ENCODE results near the gene ZNF146. TPM values are rescaled to one million over a fixed set of nuclear protein-coding genes. Genes with fewer than 3 reads are reported as not detected.

Gene ZNF146
- total RNA-seq, 1 donor, result 107 TPM

DNA sequence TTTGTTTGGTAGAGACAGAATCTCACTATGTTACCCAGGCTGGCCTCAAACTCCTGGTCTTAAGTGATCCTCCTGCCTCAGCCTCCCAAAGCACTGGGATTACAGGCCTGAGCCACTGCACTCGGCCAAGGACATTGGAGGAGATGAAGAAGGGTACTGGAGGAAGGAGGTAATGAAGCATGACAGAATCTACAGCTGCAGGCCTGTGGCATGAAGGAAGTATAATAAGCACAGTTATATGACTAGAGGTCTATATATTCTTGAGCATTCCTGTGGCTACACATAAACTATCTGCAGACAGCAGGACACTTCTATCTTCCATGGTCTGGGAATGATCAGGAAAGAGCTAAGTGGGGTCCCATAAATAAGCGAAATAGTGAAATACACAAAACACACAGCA is 18.7 kb upstream of the ZNF146 start:
- no peak overlapping the region for H3K4me3 ChIP-seq (ENCODE audit: low read depth, low read length)
- TF ChIP-seq, protein P1, sequence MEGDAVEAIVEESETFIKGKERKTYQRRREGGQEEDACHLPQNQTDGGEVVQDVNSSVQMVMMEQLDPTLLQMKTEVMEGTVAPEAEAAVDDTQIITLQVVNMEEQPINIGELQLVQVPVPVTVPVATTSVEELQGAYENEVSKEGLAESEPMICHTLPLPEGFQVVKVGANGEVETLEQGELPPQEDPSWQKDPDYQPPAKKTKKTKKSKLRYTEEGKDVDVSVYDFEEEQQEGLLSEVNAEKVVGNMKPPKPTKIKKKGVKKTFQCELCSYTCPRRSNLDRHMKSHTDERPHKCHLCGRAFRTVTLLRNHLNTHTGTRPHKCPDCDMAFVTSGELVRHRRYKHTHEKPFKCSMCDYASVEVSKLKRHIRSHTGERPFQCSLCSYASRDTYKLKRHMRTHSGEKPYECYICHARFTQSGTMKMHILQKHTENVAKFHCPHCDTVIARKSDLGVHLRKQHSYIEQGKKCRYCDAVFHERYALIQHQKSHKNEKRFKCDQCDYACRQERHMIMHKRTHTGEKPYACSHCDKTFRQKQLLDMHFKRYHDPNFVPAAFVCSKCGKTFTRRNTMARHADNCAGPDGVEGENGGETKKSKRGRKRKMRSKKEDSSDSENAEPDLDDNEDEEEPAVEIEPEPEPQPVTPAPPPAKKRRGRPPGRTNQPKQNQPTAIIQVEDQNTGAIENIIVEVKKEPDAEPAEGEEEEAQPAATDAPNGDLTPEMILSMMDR (IDR thresholded peaks at IDR 0.05; ENCODE audit: insufficient read depth, low read length), result no peak
- no peak for DNase-seq (ENCODE audit: low read depth)

DNA sequence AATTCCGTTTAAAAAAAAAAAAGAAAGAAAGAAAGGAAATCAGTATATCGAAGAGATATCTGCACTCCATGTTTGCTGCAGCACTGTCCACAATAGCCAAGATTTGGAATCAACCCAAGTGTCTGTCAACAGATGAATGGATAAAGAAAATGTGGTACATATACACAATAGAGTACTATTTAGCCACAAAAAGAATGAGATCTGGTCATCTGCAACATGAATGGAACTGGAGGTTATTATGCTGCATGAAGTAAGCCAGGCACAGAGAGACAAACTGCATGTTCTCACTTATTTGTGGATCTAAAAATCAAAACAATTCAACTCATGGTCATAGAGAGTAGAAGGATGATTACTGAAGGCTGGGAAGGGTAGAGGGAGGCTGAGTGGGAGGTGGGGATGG is 16.8 kb upstream of the ZNF146 start:
- TF ChIP-seq, protein P1 (IDR thresholded peaks at IDR 0.05; ENCODE audit: insufficient read depth, low read length), result no peak
- no peak for DNase-seq (ENCODE audit: low read depth)
- no peak overlapping the region for H3K4me3 ChIP-seq (ENCODE audit: low read depth, low read length)

DNA sequence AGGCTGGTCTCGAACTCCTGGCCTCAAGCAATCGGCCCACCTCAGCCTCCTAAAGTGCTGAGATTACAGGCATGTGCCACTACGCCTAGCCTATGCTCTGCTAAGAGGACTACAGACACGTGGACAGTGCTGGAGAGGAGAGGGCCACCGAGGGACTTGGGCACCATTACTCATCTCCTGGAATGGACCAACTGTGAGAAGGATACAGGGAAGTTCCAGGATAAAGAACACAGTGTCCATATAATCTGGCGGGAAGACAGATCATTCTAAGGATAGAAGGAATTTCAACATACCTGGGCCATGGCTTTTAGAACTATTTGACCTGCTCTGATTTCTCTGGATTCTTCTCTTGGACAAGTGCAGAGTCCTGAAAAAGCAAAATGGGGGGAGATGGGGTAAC is 13.2 kb upstream of the ZNF146 start:
- H3K4me3 ChIP-seq (ENCODE audit: low read depth, low read length), result no peak overlapping the region
- DNase-seq (ENCODE audit: low read depth), result no peak
- TF ChIP-seq, protein P1 (IDR thresholded peaks at IDR 0.05; ENCODE audit: insufficient read depth, low read length), result no peak

GRCh38 chr19:36203293-36203692 is 11.6 kb upstream of the ZNF146 start:
- TF ChIP-seq, protein P1 (IDR thresholded peaks at IDR 0.05; ENCODE audit: insufficient read depth, low read length), result no peak
- DNase-seq (ENCODE audit: low read depth), result no peak
- no peak overlapping the region for H3K4me3 ChIP-seq (ENCODE audit: low read depth, low read length)

GRCh38 chr19:36207605-36208252 is 7.2 kb upstream of the ZNF146 start:
- TF ChIP-seq, protein P1 (IDR thresholded peaks at IDR 0.05; ENCODE audit: insufficient read depth, low read length), result no peak
- DNase-seq (ENCODE audit: low read depth), result no peak
- no peak overlapping the region for H3K4me3 ChIP-seq (ENCODE audit: low read depth, low read length)

- no peak for DNase-seq (ENCODE audit: low read depth)
- no peak overlapping the region for H3K4me3 ChIP-seq (ENCODE audit: low read depth, low read length)
- TF ChIP-seq, protein P1 (IDR thresholded peaks at IDR 0.05; ENCODE audit: insufficient read depth, low read length), result no peak
These were observed 5.5 kb upstream of the ZNF146 start for GRCh38 chr19:36209372-36209771.

- DNase-seq (ENCODE audit: low read depth), result no peak
- TF ChIP-seq, protein P1 (IDR thresholded peaks at IDR 0.05; ENCODE audit: insufficient read depth, low read length), result no peak
- H3K4me3 ChIP-seq (ENCODE audit: low read depth, low read length), result no peak overlapping the region
These were observed 4.4 kb upstream of the ZNF146 start for GRCh38 chr19:36210497-36210896.

Data from fibroblast of the aortic adventitia (primary cell).